IPS DF 4.7 (cell line): Measurements from ENCODE around the gene TMCC2.
"Not testable (repeated sequence)": the region's sequence is repeated elsewhere in the genome, so short reads cannot be mapped to it uniquely, and the experiment has no call there.

Experiments used
- DNase-seq: peaks from one replicate; pipeline ENCODE4 v3.0.0-alpha.2; 2013; ENCODE audit warnings: low spot score; ENCODE audit errors: extremely low read depth

TMCC2 gene

DNA sequence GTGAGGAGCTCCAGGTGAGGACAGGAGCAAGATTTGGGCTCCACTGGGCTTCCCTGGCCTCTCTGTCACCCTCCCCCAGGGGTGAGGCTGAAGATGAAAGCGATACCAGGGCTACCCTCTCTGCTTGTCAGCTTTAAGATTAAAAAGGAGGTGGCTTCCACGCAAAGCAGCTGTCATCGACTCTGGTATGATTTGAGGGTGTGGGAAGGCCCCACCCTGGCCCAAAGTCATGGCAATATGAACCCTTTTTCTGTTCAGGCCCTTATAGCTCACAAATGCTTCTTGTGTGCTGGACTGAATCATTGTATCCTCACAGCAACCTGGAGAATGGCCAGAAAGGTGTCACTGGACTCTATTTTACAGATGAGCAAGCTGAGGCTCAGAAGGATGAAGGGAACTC, 52.2 kb downstream of the TMCC2 start:
- no peak for DNase-seq

DNA sequence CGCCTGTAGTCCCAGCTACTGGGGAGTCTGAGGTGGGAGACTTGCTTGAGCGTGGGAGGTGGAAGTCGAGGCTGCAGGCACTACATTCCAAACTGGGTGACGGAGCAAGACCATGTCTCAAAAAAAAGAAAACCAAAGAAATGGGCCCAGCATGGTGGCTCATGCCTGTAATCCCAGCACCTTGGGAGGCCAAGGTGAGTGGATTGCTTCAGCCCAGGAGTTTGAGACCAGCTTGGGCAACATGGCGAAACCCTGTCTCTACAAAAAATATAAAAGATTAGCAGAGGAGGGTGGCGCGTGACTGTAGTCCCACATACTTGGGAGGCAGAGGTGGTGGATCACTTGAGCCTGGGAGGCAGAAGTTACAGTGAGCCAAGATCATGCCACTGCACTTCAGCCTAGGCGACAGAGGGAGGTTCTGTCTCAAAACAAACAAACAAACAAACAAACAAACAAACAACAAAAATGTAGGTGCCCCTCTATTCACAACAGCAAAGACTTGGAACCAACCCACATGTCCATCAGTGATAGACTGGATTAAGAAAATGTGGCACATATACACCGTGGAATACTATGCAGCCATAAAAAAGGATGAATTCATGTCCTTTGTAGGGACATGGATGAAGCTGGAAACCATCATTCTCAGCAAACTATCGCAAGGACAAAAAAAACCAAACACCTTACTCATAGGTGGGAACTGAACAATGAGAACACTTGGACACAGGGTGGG, 53.1 kb downstream of the TMCC2 start:
- not testable (repeated sequence) for DNase-seq

DNA sequence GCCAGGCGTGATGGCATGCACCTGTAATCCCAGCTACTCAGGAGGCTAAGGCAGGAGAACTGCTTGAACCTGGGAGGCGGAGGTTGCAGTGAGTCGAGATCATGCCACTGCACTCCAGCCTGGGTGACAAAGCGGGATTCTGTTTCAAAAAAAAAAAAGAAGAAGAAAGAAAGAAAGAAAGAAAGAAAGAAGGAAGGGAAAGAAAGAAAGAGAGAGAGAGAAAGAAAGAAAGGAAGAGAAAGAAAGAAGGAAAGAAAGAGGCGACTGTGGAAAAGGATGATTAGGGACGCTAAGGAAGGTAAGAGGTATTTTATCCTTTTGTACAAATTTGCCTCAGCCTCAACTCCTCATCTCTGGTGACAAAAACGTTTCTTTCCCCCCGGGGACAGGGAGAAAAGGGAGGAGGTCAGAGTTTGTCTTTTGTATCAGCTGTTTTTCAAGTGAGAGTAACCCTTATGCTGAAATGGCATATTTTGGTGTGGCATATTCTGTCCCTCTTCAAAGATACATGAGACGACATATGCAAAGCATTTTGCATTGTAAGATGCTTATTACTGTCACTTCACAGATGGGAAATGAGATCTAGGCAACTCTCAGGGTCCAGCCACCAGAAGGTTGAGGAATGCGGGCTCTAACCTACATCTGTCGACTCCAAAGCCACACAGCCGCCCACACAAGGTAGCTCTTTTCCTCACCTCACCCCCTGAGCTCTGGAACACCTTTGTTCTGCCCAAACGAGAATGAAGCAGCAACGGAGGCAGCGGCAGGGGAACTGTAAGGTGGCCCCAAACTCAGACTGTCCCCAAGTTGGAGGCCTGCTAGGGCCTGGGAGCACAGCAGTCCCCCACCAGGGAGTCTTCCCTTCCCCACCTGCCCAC, 55.8 kb downstream of the TMCC2 start:
- DNase-seq: no peak

GRCh38 chr1:205284420-205285144, 56.8 kb downstream of the TMCC2 start:
- no peak for DNase-seq

- DNase-seq: no peak
These were observed 57.8 kb downstream of the TMCC2 start for GRCh38 chr1:205285381-205286101.

- no peak for DNase-seq
These were observed 58.7 kb downstream of the TMCC2 start for GRCh38 chr1:205286335-205286950.

DNA sequence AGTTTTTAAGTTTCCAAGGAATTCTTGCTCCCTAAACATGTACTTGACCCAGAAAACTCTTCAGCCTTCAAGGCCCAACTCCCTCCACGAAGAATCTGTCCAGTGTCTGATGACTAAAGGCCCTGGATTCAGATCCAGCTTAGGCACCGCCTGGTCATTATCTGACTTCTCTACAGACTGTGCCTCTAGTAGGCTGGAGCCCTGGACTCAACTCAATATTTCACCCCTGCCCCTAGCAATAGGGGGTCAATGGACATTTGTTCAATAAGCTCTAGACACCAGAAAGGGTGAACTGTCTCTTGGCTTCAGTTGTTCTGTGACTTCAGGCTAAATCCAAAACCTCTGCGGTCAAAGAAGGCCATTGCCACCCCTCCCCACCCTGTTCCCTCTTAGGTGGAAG, 59.3 kb downstream of the TMCC2 start:
- no peak for DNase-seq

DNA sequence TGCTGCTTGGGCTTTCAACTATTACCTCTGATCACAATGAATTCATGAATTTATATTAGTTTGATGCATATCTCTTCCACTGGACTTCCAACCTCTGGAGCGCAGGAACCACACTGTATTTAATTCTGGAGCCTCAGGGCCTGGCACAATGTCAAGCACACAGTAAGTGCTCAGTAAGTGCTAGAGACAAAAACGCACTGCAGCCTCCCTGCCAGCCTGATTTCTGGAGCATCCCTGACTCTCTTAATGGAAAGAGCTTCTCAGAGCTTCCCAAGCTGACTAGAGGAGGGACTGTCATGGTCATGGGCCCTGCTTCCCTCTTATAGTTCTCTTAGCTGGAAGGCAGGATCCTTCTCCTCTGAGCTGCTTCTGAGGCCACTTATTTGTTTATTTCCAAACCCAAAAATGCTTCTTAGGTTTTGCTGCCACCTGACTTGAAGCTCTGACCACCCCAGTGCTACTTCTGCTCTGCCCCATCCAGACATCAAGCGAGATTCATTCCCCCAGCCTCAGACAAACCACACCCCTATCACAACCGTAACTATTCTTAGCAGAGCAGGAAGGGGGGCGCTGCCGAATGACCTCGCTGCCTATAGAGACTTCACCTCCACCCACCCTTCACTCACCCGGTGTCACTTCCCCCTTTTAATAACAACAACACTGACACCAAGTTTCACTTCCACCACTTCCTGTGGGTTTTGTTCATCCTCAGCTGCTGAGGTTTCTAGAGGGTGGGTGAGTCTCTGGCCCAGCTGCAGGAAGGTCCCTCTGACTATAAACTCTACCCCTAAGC, 60.2 kb downstream of the TMCC2 start:
- DNase-seq: no peak

GRCh38 chr1:205291596-205291995, 63.9 kb downstream of the TMCC2 start:
- DNase-seq: no peak

GRCh38 chr1:205293350-205294074, 65.8 kb downstream of the TMCC2 start:
- DNase-seq: no peak

DNA sequence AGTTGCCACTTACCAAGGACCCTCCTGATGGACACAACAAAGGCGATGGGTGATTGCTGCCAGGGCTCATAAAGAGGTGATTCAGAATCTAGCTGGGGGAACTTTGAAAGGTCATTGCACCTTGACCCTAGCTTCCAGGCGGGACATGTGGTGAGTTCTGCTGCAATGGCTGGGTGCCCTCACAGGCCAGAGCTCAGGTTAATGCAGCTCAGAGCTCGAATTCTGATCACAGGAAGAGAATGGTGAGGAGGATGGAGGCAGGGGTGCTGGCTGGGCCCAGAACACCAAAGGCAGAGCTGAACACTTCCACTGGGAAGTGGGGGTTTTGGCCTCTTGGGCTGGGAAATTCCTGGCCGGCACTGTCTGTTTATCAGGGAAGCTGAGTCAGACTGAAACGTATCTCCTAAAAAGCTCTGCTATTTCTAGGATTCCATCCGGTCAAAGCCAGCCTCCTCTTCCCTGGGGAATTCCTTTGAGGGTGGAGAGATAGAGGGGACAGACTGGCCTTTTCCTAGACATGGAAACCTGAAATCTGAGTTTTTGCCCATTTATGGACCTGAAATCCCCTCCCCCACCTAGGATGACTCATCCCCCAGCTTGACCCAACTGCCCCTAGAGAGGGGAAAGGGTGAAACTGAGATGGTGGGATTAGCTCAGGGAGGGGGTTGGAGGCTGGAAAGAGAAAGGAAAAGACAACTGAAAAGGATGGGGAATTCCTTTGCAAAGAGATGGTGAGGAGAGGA, 66.6 kb downstream of the TMCC2 start:
- DNase-seq: no peak

DNA sequence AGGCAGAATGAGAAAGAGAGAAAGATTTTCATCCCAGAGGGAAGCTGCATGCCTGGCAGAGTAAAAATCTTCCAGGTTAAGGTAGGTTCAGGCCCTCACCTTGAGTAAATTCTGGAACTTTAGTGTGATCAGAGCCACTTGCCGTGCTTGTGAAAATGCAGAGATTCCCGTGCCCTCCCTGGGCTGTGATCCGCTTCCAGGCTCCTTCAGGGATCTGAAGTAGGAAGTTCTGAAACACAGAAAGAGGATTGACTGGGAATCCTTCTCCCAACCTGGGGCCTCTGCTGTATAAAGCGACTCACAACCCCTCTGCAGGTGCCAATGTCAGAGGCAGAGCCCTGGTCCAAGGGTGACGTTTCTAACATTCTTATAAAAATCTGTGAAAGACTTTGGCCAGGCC, 67.2 kb downstream of the TMCC2 start:
- no peak for DNase-seq

- no peak for DNase-seq
These were observed 68.4 kb downstream of the TMCC2 start for GRCh38 chr1:205296154-205296553.

DNA sequence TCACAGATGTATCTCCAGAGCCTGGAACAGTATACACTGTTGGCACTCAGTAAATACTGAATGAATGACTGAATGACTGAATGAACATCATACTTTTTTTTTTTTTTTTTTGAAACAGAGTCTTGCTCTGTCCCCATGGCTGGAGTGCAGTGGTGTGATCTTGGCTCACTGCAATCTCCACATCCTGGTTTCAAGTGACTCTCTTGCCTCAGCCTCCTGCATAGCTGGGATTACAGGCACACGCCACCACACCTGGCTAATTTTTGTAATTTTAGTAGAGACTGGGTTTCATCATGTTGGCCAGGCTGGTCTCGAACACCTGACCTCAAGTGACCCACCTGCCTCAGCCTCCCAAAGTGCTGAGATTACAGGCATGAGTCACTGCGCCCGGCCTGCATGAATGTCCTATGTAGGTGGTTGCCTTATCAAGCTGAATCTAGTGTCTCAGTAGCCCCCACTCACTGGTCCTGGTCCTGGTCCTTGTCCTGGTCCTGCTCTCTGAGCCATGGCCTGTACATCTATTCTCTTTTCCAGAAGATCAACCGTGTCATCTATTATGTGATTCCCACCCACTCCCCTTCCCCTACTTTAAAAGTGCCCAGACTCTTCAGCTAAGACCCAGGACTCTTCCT, 69.9 kb downstream of the TMCC2 start:
- DNase-seq: not testable (repeated sequence)

GRCh38 chr1:205298191-205298994, 70.6 kb downstream of the TMCC2 start:
- no peak for DNase-seq

GRCh38 chr1:205300149-205300548, 72.4 kb downstream of the TMCC2 start:
- no peak for DNase-seq

DNA sequence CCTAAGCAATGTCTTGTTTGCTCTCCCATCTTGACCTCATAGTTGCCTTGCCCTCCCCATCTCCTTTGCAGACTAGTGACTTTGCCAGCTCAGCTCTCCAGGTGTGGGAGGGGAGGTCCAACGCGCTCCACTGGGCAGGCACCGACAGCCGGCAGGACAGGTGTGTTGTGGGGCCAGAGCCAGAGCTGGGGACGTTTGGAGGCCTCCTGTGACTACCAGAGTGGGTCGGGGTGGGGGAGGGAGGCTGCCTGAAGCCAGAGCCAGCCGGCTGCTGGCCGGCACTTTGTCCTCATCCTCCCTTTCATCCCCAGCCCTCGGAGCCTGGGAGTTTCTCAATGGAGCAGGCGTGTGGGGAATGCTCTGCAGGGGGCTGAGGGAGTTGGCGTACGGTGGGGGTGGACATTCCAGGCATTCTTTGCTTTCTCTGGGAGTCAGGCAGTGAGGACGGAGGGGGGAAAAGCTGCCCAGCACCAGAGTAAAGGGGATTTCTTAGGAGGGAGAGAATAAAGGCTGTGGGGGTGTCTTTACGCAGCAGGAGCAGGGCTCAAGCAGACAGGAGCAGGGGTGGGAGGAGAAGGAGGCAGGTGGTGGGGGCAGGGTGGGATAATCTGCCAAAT, 73.6 kb downstream of the TMCC2 start:
- peak; percentile 97 for DNase-seq
